ENCODE measurements around the gene INPP5A.

The INPP5A gene

DNA sequence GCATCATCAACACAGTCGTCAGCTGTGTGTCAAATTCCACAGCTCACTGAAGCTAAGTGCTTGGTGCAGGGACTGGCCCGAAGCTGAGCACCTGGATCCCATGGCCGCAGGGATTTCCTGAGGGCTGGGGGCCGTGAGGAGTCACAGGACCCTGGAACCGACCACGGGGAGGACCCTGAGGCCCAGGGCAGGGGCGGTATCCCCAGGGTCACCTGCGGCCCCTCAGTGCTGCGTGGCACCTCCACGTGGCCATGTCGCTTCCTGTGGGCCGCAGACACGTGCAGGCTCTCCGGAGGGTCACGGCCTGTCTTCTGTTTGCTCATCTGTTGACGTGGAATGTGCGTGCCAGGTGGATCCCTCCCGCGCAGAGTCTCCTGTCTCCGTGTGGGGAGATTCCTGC lies 194.9 kb downstream of the INPP5A start:
- no peak for DNase-seq

DNA sequence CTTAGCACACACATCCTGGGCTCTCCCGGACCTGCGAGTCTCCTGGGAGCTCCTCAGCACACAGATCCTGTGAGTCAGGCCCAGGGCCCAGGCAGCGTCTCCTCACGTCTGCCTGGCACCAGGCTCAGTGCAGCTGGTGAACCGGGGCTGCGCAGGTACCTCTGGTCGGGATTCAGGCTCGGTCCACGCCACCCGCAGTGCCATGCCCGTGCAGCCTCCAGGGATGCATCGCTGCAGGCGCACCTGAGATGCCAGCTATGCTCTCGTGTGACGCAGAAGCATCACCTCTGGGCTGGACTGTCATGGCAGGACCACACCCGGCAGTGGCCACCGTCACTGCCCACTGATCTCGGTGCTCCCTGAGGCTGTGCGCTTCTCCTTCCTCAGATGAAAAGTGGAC lies 196.3 kb downstream of the INPP5A start:
- no peak for DNase-seq

DNA sequence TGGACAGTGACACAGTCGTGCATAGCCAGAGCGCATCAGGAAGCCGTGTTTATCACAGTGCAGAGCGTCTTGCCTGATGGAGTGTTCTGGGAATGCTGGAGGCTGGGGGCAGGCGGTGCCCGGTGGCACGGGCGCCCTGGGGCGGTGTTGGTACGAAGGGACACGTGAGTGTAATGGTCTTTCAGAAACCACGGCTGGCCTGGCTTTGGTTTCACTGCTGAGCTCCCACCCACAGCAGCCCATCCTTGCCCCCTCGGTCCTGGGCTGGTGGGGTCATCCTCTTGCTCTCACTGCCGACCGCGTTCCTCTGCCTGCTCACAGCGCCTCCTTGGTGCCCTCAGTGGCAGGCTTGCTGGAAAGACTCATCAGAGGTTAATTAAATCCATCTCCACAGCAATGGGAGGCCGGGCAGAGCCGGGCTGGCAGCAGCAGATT lies 197.8 kb downstream of the INPP5A start:
- DNase-seq, result no peak

DNA sequence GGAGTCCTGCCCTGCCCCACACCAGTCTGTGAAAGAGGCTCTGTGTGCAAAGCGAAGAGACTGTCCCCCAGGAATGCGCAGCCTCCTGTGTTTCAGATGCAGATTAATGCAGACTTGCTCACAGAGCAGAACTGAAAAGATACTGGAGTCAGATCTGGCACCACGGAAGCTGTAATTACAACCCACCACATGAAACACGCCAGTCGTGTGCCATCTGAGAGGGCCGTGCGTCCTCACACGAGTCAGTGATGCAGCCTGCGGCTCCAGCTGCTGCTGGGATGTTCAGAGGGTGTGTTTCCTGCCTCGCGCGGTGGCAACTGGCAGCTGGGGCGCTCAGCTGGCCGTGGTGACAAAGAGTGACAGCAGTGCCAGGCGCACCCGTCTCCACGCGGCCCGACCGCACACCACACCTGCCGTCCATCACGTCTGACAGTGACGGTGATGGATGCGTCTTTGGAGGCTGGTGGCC lies 198.4 kb downstream of the INPP5A start:
- DNase-seq, result no peak

DNA sequence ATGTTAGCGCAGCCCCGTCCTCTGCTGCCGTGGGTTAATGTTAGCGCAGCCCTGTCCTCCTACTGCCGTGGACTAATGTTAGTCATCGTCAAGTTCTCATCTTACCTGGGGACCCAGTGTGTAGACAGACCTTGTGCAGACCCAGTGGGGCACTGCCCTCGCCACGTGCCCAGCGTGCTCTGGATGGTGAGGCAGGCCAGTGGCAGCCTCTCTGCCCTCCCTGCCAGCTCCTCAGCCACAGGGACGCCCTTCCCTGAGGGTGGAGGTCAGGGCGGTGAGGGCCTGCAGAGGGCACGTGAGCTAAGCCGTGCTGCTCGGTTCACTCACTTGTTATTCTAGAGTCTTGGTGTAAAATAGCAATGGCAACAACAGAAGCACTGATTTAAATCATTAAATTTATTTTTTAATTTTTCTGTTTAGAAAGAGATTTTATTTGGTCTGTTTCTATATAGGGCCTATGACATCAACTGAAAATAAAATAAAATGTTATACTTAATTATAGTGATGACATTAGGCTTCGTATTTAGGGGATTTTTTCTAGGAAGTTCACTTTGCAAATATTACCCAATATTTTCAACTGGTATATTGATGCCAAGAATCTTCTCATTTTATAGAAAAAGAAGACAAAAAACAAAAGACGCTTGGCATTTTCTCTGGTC lies 199.9 kb downstream of the INPP5A start:
- no peak for DNase-seq

DNA sequence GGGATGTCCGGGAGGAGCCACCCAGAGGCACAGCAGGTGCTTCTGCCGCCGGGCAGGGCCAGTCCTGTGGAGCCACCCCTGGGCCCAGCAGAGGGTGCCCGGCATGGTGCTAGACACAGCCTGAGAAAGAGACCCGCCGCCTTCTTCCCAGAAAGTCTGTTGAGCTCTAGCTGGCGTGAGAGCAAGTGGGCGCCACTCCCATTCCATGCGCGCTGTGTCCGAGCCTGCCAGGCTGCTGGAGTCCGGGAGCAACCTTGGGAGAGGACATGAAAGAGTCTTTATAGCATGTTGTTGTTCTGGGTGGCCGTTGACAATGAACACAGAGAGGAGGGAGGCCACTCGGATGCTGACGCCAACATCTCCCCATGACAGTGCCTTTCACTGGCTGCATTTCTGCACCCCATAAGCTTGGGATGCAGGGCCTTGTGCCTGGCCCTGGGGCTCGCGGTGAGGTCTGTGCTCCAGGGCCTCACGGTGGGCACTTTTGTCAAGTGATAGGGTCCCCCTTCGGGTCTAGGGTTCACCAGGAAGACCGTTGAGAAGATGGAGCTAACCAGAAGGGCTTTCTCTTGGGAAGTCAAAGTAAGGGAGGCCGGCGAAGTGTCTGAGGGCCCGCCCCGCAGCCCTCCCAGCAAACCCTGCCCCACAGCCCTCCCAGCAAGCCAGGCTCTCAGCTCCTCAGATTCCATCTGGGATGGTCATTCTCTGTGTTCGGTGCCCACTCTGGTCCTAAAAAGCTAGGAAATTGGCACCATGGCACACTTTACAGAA lies 201.1 kb downstream of the INPP5A start:
- no peak for DNase-seq

DNA sequence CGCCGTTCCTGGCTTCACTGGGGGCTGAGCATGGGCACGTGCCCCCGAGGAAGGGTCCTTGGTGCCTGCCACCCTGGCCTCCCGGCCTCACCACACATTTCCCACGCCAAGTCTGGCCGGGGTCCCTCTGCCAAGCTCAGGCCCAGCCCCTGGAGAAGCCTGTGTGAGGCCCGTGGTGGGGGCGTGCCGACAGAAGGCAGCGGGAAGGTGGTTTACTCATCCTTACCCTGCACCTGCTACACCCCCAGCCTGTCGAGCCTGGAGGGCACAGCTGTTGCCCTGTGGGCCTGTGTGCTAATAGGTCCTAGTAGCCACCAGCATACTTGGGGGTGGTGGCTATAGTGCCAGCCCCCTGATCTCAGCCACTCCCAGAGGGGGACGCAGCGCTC lies 201.6 kb downstream of the INPP5A start:
- DNase-seq, result no peak

DNA sequence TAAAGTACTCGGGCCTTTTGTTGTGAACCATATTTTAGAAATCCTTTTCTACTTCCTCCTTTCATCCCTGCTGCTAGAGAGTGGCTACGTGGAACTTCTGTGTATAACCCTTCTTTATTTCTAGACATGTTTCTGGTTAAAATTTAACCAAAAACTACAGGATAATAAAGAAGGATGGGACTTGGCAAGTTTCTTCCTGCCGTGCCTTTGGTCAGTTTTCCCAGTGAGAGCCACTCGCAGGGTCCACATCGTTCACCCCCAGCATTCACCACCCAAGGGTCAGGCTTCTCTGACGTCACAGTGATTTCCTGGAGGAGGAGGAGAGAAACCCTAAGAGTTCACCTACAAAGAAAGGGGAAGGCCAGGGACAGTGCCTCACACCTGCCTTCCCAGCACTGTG lies 203.0 kb downstream of the INPP5A start:
- no peak for DNase-seq

DNA sequence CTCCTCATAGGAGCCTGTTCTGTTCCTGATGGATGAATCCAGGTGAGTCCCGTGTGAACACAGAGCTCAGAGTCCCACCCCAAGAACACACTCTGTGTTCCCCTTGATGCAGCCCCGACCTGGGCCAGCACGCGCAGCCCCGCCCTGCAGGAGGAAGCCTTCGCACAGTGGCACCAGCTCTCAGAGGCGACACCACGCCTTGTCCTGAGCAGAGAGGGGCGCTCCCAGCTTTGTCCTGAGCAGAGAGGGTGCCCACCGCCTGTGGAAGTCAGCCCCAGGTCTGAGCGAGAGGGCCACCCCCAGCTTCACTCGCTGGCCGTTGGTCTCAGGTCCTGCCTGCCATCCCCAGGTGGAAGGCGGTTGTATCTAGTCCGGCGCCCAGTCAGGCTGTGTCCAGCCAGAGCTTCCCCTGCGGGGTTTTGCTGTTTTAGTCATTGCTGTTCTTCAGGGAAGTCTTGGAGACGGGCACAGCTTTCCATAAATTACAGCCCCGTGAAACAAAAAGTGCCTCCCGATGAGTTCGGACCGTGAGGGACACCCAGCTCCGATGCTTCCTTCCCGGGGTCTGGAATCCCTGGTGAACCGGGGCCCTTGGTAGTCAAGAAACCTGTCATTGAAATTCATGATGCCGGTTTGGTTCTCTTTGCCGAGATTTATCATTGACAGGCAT lies 204.7 kb downstream of the INPP5A start:
- DNase-seq, result no peak

DNA sequence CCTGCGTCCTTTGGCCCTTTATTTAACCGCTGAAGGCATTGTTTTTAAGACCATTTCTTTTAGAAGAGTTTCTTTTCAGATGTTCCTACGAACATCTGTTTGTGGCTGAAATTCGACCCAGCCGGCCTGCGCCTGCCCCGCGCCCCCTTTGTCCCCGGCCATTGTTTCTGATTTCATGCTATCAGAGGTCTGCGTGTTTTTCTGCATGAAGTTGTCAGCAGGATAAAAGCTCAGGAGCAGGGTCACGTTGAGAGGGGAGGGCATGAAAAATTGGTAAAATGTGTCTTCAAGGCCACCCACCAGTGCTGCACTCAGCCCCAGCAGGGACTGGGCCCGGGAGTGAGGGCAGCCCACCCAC lies 205.2 kb downstream of the INPP5A start:
- DNase-seq, result no peak

DNA sequence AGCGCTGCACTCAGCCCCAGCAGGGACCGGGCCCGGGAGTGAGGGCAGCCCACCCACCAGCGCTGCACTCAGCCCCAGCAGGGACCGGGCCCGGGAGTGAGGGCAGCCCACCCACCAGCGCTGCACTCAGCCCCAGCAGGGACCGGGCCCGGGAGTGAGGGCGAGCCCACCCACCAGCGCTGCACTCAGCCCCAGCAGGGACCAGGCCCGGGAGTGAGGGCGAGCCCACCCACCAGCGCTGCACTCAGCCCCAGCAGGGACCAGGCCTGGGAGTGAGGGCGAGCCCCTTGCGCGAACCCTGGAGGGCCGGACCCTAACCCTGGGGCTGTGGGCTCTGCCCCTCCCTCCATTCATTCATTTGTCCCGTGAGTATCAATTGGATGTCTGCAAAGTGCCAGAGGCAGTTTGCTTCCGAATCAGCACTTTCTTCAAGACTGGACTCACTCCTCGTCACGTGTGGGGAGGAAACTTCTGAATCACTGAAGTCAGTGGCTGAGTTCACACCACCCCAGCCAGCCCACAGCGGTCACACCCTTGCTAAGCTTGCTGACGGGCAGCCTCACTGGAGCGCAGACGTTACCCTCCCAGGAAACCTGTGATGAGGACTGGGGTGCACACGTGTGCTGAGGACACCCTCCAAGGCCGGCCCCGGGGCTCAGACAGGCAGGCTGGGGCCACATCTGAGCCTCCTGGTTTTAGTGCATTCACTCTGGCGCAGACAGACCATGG lies 205.8 kb downstream of the INPP5A start:
- DNase-seq, result peak; percentile 37

DNA sequence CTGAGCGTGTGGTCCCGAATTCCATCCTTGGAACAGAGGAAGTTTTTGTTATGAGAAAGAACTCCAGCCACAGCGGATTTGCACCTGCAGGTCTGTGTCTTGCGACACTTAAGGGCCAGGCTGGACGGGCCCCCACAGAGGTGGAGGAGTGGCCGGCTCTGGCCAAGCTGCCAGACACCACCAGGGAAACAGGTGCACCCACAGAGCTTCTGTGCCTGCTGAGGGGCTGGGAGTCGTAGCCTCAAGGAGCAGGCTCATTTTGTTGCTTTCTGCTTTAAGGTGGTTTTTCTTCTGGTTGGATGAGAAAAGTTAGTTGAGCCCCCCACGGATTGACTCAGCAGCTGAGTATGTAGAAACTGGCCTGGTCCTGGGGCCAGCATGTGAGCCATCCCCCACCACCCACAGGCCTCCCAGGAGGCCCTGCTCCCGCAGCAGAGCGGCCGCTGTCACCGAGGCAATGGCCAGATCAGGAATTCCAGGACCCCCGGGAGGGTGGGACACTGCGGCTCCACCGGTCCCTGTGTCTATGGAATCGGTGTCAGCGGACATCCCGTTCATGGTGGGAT lies 206.4 kb downstream of the INPP5A start:
- DNase-seq, result peak; percentile 37

DNA sequence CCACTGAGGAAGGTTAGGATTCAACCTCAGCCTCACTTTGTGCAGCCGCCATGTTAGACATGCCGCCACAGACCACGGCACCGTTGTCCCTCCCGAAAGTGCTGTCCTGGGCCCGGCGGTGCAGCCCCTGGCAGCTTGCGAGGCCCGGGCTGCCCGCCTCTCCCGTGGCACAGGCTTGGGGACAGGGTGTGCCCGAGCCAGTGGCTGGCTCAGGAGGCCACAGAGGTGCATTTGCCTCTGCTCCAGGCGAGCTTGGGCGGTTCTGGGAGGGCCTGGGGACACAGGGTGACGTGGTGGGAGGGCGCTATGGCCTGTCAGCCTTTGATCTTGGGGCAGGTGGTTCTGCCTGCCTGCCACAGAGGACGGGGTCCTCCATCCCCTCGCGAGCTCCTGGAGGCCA lies 207.3 kb downstream of the INPP5A start:
- no peak for DNase-seq

DNA sequence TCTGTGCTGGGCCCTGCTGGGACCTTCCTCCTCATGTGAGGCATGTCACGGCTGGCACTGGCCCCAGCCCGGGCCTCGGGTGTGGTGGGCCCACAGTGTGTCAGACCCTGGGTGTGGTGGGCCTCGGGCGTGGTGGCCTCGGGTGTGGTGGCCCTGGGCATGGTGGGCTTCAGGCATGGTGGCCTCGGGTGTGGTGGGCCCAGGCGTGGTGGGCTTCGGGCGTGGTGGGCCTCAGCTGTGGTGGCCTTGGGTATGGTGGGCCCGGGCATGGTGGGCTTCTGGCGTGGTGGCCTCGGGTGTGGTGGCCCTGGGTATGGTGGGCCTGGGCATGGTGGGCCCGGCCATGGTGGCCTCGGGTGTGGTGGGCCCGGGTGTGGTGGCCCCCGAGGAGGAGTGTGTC lies 207.9 kb downstream of the INPP5A start:
- DNase-seq, result no peak

DNA sequence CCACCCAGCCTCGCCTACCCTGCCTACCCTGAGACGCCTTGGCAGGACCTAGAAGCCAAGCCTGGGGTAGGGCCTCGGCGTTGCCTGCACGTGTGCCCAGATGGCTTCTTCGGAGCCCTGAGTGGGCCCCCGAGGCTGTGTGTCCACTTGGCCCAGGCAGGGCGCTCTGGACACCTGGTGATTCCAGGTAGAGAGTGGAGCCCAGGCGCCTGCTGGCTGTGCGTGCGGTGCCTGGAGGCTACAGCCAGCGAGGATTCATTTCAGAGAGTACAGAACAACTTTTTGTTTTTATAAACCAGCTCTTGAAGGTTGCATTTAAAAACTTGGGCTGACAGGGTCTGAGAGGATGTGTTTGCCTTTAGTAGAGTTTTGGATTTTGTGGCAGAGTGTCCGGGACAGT lies 208.4 kb downstream of the INPP5A start:
- DNase-seq, result no peak

DNA sequence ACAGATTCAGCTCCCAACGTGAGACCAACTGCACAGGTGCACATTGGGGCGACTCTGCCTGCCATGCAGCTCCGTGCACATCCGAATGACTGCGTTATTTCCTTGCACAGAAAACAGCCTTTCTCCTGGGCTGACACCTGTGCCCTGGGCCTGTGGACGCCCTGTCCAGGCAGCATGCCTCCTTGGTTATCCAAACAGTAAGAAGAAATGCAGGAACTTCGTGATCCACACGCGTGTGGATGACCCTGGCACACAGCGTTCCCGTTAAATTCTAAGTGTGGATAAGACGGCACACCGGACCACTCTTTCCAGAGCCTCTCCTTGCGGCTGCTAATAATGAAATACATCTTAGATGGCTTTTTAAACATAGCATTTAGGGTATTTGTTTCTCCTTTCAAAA lies 208.8 kb downstream of the INPP5A start:
- DNase-seq, result no peak

DNA sequence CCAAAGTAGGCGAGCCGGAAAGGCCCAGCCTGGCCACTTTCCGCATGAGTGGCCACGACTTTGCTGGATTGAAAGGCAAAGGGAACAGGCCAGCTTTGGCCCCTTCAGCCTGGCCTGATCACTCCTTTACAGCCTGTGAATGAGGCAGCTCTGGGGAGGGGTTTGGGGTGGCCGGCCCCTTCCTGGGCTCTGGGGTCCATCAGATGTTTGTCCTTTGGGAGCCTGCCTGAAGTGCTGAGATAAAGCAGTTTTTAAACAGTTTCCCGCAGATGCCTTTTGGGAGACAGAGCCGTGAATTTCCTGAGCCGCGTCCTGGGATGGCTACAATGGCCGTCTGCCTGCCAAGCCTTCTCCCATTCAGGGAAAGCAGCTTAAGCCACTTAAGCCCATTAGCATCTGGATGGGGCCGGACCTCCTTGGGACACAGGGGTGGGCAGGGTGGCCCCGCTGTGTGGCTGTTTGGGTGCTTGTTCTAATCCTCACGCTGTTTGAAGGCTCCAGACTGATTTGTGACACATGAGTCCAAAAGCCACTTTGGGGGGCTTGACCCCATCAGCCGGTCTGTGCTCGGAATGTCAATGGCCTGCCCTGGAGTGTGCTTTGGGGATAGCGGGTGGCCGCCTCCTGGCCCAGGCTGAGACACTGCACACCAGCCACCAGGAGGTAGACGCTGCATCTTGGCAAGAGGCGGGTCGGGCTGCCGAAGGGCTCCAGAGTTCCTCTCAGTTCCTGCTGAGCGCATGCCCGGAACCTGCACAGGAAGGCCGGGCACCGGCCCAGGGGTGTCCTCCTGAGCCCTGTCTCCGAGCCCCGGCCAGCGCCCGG lies 209.4 kb downstream of the INPP5A start:
- DNase-seq, result no peak

DNA sequence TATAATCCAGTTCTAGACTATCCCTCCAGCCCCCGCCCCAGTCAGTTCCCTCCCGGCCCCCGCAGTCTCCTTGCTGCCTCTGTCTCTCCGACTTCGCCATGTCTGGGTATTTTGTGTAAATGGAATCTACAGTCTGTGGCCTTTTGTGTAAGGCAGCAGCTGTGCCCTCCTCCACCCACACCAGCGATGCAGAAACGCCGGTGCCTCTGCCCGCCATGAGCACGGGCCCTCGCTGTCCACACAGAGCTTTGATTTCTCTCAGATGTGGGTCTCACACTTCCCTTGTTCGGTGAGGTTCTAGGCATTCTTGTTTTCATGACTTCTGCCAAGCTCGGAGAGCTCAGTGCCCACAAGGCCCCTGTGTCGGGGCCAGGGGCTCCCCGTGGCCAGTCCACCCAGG lies 210.5 kb downstream of the INPP5A start:
- DNase-seq, result no peak

DNA sequence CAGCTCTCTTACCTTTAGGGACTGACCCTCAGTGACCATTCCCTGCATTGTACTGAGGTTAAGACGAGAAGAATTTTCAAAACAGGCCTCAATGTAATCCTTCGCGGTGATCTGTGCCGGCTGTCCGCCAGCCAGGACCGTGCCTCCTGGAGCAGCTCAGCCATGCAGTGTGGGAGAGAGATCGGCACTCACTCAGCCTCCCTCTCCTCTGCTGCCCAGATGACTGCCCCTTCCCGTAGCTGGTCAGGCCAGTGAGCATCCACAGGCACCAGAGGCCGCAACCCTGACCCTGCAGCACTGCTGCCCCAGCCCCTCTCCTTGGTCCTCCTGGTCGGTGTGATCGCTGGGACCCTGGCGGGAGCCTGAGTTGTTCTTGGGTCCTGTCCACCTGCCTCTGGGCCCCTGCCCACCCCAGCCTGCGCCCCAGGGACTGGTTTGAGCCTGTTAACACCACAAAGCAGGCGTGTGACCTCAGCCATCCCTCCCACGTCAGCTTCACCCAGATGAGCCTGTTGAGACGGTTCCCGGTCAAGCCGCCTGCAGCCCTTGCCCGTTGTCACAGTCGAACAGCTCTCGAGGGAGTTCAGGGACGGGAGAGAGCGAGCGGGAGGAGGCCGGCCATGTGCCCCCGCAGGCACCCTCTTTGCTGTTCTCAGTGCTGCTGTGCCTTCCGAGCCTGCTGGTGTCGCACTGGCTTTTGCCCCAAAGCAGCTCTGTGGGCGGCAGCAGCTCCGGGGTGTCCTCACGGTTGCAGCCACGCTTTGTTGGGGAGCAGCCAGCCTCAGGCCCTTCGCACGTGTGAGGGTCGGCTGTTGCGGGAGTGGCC lies 211.2 kb downstream of the INPP5A start:
- no peak for DNase-seq

DNA sequence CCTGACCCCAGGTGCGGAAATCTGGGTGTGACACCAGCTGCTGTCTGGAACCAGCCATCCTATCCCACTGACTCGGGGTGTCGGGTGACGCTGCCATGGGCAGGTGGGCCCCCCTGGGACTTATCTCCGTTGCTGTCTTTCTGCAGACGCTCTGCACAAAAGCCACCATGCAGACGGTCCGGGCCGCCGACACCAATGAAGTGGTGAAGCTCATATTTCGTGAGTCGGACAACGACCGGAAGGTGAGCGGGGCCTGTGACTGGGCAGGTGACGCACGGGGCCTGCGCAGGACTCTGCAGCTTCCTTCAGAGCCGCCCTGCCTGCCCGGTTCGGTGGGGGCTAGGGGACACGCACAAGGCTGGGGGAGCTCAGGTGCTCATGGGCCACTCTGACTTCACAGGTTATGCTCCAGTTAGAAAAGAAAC lies 211.8 kb downstream of the INPP5A start:
- no peak for DNase-seq

DNA sequence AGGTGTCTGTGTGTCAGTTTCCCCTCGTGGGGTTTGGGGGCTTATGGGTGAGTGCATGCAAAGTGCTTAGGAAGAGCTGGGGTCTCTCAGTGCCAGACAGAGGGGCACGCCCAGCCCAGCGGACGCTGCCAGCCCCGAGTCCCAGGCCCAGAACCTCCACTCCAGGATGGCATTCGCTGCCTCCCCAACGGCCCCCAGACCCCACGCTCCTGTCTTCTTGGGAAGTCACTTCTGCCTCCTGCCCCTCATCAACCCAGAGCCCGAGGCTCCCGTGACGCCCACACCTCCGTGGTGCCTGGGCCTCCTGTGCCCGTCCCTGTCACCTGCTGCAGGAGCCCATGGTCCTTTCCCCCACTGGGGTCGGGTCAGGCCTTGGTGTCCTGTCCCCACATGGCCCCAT lies 213.3 kb downstream of the INPP5A start:
- DNase-seq, result no peak
